Bone marrow (tissue), 2 donors: ENCODE results near the gene ABT1.

ENCODE experiments used
- DNase-seq, 2 donors: peaks; one replicate each; lab custom pipeline; 2025; lab: John Stamatoyannopoulos, UW

Gene ABT1

DNA sequence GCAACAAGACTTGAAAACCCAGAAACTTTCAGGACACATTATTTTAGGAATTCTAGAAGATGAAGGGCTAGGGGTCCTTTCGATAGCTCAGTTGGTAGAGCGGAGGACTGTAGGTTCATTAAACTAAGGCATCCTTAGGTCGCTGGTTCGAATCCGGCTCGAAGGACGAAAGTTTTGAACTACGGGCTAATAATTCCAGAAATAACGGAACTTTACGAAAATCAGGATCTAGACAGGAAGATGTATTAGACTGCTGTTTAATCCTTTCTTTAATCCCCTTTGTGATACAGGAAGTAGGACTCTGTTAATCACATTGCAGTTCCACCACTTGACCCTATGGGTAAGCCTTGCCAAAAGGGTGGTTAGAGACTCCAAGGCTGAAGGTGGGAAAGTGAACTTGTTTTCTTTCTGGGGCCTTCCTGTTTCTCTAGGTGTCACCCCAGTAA, 21.2 kb upstream of the ABT1 start:
- DNase-seq = no peak

GRCh38 chr6:26576407-26576843, 20.3 kb upstream of the ABT1 start:
- no peak for DNase-seq

- no peak for DNase-seq
These were observed 19.6 kb upstream of the ABT1 start for GRCh38 chr6:26576929-26577719.

- DNase-seq = no peak
These were observed 19.1 kb upstream of the ABT1 start for GRCh38 chr6:26577720-26578072.

DNA sequence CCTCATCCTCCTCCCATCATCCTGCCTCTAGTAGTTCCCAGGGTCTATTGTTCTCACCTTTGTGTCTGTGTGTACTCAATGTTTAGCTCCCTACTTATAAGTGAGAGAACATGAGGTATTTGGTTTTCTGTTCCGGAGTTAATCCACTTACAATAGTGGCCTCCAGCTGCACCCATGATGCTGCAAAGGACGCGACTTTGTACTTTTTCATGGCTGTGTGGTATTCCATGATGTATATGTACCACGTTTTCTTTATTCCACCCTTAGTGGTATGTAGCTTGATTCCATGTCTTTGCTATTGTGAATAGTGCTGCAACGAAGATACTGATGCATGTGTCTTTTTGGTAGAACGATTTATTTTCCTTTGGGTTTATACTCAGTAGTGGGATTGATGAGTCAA, 18.5 kb upstream of the ABT1 start:
- DNase-seq = no peak

DNA sequence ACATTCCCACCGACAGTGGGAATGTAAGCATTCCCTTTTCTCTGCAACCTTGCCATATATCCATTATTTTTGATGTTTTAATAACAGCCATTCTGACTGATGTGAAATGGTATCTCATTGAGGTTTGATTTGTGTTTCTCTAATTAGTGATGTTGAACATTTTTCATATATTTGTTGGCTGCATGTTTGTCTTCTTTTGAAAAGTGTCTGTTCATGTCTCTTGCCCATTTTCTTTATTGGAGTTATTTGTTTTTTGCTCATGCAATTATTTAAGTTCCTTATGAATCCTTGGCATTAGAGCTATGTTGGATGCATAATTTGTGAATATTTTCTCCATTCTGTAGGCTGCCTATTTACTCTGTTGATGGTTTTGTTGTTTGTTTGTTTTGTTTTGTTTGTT, 18.0 kb upstream of the ABT1 start:
- DNase-seq = no peak

DNA sequence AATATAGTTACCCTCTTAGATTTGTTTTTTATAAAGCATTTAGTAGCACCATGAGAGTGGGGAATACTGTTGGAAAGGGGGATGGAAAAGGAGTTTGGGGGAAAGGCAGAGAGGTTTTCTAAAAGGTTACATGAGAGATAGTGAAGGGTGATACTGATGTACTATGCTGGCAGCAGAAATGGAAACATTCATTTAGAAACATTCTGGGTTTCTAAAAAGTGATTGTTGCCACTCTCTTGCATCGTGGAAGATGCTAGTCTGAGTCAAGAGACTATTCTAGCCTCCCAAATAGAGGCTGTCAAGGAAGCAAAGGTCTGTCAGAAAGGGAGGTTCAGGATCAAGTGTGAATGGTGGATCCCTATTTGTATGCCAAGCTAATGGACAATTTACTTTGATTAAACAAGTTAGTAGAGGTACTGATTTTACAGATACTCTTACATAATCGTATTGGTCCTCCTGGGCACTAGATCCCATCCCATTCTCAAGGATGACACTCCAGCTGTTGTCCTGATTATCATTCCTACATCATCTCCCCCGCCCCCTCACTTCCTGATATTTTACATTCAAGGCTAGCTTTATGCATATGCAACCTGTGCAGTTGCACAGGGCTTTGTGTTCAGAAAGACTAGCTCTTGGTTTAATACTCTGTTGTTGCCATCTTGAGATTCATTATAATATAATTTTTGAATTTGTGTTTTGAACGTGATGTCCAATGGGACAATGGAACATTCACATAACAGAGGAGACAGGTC, 15.4 kb upstream of the ABT1 start:
- no peak for DNase-seq

GRCh38 chr6:26588965-26589364, 7.8 kb upstream of the ABT1 start:
- DNase-seq = no peak

DNA sequence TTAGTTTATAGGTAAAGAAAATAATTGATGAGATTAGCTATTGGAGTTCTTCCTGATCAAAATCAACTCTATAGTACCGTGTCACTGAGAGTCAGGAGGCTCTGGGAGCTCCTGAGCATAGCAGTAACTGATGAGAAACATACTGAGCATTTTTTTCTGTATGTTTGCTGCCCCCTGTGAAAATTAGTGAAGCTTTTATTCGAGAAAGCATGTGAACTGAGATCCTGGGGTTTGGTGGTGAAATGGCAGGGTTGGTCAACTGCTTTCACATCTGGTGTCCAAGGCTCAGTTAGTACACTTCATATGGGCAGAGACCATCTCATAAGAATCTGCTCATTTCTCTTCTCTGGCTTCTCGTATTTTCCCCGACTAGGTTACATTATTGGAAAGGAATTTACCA, 4.1 kb upstream of the ABT1 start:
- DNase-seq = no peak

GRCh38 chr6:26593278-26594130, 3.2 kb upstream of the ABT1 start:
- DNase-seq = no peak

- DNase-seq = no peak
These were observed 2.6 kb upstream of the ABT1 start for GRCh38 chr6:26594131-26594498.

DNA sequence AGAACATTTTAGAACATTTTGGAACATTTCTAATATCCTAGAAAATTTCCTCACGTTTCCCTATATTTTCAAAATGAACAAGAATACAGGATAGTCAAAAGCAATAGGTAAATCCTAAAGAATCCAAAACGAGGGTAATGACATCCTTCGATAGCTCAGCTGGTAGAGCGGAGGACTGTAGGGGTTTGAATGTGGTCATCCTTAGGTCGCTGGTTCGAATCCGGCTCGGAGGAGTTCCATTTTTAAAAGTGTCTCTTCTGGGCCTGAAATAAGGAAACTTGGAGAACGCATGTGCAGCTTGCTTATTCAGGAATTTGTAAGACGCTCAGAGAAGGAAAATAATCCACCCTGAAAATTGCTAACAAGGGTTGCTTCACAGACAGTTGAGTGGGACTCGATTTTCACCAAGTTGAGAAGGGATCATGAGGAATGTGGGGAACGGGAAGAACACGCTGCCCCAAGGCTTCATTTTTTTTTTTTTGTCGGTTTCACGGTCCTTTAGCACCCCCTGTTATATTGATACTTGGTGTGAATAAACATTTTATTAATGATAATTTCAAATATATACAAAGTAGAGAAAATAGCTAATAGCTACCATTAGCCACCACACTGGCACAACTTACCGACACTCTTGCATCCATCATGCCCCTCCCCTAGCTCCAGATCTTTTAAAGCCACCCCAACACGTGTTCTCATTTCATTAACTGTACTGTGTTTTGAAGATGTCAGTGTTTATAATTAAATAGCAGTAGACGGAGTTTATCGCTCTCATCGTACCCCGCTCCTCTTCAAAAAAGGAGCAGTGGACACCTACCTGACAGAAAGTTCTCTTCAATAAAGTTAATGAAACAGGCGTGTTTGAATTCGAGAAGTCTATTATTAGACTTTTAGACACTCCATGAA, 1.8 kb upstream of the ABT1 start:
- DNase-seq = no peak

DNA sequence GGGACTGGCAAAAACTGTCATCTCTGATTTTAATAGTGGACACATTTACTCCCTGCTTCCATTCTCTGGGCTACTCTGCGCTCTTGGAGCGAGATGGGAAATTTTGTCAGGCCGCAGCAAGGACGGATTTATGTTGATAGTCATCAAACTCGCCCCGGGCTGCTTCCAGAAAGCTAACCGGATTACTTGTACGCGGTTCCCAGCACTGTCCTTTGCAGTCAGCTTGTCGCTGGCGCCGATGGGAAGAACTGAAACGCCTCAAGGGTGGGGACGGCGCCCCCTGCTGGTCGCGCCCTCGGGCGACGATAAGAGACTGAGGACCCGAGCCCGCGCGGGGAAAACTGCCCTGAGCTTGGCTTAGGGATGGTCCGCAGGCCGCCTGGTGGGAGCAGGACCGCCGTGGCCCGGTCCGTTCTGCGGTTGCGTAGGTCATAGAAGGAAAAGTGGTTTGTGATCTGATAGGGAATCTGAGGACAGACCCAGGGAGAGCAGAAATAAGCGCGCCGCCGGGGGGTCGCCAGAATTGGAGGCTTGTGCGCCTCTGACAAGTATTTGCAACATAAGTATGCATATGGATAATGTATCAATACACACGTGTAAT, 984 bp upstream of the ABT1 start:
- DNase-seq = peak; percentile 65 to 69

- no peak for DNase-seq
These were observed 625 bp downstream of the ABT1 start for GRCh38 chr6:26597389-26597766.

DNA sequence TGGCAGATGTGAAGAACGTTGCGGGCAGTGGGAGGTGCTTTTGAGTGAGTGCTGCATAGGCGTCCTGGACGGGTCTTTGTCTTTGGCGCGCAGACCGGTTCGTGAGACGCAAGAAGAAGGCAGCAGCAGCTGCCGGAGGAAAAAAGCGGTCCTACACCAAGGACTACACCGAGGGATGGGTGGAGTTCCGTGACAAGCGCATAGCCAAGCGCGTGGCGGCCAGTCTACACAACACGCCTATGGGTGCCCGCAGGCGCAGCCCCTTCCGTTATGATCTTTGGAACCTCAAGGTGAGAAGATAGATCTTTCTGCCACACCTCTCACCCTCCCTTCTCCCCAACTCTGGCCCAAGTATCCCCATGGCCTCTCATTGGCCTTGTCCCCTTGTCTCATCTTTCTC, 1.1 kb downstream of the ABT1 start:
- DNase-seq = no peak

- no peak for DNase-seq
These were observed 1.5 kb downstream of the ABT1 start for GRCh38 chr6:26598267-26598666.

GRCh38 chr6:26599134-26599533, 2.4 kb downstream of the ABT1 start:
- no peak for DNase-seq

- DNase-seq = no peak
These were observed 2.8 kb downstream of the ABT1 start for GRCh38 chr6:26599591-26599990.

DNA sequence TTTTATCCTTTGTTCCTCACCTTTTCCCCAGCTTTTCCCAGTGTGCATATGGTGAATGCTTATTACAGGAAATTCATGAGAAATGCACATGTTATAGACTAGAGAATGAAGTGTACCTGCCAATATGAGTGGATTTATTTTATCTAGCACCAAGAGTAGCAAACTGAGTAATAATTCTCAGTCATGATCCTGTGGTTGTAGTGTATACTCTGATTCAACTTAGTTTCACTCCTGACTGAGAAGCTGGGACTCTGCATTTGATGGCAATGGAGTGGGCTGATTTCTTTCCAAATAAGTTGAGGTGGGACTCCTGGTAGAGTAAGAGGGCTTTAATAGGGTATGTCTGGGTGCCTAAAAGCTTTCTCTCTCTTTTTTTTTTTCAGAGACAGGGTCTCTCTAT, 4.0 kb downstream of the ABT1 start:
- no peak for DNase-seq

DNA sequence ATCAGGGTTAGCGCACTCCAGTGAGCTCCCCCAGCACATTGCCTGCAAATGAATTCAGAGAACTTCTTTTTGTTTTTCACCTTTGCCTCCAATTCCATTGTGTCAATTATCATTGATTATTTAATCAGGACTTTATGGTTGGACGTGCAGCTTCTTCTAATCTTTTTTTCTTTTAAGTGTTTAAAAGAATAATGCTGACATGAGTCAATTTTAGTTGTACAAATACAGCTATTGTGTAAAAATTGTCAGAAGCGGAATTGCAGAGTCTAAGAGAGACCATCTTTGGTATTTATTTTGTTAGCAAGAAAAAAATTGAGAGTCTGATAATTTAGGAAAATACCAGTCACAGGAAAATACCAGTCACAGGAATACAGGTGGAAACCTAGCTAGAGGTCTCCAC, 5.5 kb downstream of the ABT1 start:
- DNase-seq = no peak

DNA sequence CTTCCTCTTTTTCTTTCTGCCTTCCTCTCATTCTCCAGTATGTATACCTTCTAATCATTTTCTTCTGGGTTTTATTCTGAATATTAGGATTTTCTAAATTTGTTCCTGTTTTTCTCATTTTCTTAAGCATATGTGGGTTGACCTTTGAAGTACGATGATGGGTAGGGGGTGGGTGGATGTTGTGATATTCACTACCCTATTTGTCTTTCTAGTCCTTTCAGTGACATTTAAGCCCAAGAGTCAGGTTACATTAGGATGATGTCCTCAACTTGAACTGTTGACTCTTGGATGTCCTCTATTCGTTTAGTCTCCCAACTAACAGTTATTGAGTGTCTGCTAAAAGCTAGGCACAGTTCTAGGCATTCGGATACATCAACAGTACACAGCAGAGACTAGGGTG, 7.3 kb downstream of the ABT1 start:
- DNase-seq = no peak
